ENCODE measurements around the gene POU2AF1.

- TF ChIP-seq, protein P1, sequence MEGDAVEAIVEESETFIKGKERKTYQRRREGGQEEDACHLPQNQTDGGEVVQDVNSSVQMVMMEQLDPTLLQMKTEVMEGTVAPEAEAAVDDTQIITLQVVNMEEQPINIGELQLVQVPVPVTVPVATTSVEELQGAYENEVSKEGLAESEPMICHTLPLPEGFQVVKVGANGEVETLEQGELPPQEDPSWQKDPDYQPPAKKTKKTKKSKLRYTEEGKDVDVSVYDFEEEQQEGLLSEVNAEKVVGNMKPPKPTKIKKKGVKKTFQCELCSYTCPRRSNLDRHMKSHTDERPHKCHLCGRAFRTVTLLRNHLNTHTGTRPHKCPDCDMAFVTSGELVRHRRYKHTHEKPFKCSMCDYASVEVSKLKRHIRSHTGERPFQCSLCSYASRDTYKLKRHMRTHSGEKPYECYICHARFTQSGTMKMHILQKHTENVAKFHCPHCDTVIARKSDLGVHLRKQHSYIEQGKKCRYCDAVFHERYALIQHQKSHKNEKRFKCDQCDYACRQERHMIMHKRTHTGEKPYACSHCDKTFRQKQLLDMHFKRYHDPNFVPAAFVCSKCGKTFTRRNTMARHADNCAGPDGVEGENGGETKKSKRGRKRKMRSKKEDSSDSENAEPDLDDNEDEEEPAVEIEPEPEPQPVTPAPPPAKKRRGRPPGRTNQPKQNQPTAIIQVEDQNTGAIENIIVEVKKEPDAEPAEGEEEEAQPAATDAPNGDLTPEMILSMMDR (IDR thresholded peaks at IDR 0.05) = no peak
- TF ChIP-seq POLR2A (IDR thresholded peaks at IDR 0.05) (no peak), EP300 (IDR thresholded peaks at IDR 0.05; ENCODE audit: low read depth) (no peak), POLR2AphosphoS5 (IDR thresholded peaks at IDR 0.05) (no peak)
These were observed 26.8 kb downstream of the POU2AF1 start for GRCh38 chr11:111352231-111352746.
